HG02798 (cell line): ENCODE data around the gene SPTY2D1.

Experiments used
- ATAC-seq: cut with Tn5 transposase; IDR thresholded peaks from one replicate; pipeline ENCODE4 v1.9.1; 2021; ENCODE audit warnings: mild to moderate bottlenecking; ENCODE audit not compliant: unreplicated experiment, poor library complexity

Gene SPTY2D1

DNA sequence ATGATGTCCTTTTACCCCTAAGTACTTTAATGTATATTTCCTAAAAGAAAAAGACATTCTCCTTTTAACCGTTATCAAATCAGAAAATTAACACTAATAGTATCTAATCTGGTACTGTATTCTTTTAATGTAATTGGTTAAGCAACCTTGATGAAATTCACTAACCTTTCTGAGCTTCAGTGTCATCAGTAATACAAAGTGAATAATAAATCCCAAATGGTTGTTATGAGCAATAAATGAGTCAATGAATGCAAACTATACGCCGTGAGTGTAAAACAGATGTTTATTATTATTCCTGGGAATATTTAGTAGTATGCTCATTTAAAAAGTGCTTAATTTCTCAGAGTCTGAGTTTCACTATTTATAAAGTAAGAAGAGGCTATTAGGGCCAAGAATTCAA is 67.1 kb downstream of the SPTY2D1 start:
- ATAC-seq = no peak

DNA sequence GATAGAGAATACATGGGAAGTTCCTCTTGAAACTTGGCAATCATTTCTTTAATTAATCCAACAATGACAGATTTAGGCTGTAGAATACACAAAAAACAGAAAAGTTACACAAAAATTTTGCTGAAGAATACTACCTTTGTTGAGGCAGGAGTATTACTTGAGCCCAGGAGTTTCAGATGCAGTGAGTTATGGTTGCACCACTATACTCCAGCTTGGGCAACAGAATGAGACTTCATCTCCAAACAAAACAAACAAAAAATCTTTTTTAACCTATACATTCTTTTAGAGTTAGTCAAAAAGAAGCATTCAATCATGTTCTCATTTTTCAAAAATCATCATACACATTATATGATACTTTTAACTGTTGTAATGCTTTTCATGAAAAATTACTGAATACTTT is 67.7 kb downstream of the SPTY2D1 start:
- no peak for ATAC-seq

DNA sequence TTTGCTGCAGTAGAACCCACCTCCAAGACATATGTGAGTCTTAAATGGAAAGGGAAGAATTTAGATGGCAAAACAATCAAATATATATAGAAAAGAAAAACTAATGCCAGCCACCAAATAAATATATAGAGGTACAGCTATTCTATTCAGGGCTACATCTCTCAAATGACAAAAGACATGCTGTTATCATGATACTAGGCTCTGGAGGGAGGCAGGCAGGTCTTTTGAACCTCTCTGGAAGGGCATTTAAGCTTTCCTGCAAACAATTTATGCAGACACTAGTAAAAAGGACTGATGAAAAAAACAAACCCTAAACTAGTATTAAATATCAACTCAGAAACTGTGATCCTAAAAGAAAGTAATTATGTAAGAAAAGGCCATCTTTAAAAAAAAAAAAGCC is 70.0 kb downstream of the SPTY2D1 start:
- ATAC-seq = no peak

DNA sequence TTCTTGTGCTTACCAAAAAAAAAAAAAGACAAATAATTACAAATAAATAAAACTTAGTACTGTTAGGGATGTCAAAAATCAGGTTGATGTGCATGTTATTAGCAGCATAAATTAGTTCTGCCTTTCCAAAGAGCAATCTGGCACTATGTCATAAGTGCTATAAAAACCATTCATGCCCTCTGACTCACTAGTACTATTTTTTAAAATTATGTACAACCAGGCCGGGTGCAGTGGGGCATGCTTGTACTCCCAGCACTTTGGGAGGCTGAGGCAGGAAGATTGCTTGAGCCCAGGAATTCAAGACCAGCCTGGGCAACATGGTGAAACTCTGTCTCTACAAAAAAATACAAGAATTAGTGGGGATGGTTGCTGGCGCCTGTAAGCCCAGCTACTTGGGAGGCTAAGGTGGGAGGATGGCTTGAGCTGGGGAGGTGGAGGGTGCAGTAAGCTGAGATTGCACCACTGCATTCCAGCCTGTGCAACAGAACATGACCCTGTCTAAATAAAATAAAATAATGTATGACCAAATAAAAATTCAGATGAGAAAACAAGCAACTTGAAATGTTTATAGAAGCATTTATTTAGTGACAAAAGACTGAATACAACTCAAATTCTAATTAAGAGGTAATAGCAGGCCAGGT is 70.9 kb downstream of the SPTY2D1 start:
- ATAC-seq = no peak
